WTC11 (cell line): ENCODE measurements around the gene MRPL14.

Experiments used
- CTCF ChIP-seq: fragments of 200-600 bp; IDR thresholded peaks from 2 replicates; pipeline ENCODE4 v1.8.0; 2022; ENCODE audit warnings: antibody characterized with exemption
- USF2 ChIP-seq: sonication (generic); formaldehyde crosslinking; IDR thresholded peaks from 2 replicates; pipeline ENCODE4 v1.8.1; 2023; ENCODE audit warnings: mild to moderate bottlenecking, missing genetic modification reagents, moderate library complexity
- ZNF512 ChIP-seq: sonication (generic); formaldehyde crosslinking; IDR thresholded peaks from 2 replicates; pipeline ENCODE4 v1.8.1; 2022; ENCODE audit warnings: missing genetic modification reagents, borderline replicate concordance

- TF ChIP-seq CTCF (no peak), USF2 (CRISPR knock-in tag) (no peak), ZNF512 (CRISPR knock-in tag) (no peak)
These were observed 60.7 kb downstream of the MRPL14 start for GRCh38 chr6:44066394-44067172.
